GM19099 (cell line): ENCODE measurements around the gene SND1.

Experiments
- POLR2A ChIP-seq: IDR thresholded peaks from 3 replicates; pipeline ENCODE4 v1.6.1; 2011; ENCODE audit warnings: low read depth; ENCODE audit not compliant: insufficient read length; ENCODE audit errors: extremely low read depth

SND1 gene

GRCh38 chr7:127671341-127671740 is 19.3 kb downstream of the SND1 start:
- no peak for TF ChIP-seq POLR2A

GRCh38 chr7:127673902-127674301 is 21.9 kb downstream of the SND1 start:
- no peak for TF ChIP-seq POLR2A

GRCh38 chr7:127674361-127674760 is 22.4 kb downstream of the SND1 start:
- TF ChIP-seq POLR2A: no peak

GRCh38 chr7:127675721-127676120 is 23.7 kb downstream of the SND1 start:
- no peak for TF ChIP-seq POLR2A

- TF ChIP-seq POLR2A: no peak
These were observed 25.6 kb downstream of the SND1 start for GRCh38 chr7:127677433-127678230.

- TF ChIP-seq POLR2A: no peak
These were observed 26.3 kb downstream of the SND1 start for GRCh38 chr7:127678337-127678736.

- TF ChIP-seq POLR2A: no peak
These were observed 27.0 kb downstream of the SND1 start for GRCh38 chr7:127678947-127679346.

GRCh38 chr7:127680983-127681382 is 29.0 kb downstream of the SND1 start:
- no peak for TF ChIP-seq POLR2A

GRCh38 chr7:127682140-127682539 is 30.1 kb downstream of the SND1 start:
- no peak for TF ChIP-seq POLR2A

- TF ChIP-seq POLR2A: no peak
These were observed 32.0 kb downstream of the SND1 start for GRCh38 chr7:127683776-127684681.

- no peak for TF ChIP-seq POLR2A
These were observed 37.3 kb downstream of the SND1 start for GRCh38 chr7:127689194-127689772.

GRCh38 chr7:127690337-127690736 is 38.3 kb downstream of the SND1 start:
- no peak for TF ChIP-seq POLR2A

- TF ChIP-seq POLR2A: no peak
These were observed 38.8 kb downstream of the SND1 start for GRCh38 chr7:127690806-127691205.

- TF ChIP-seq POLR2A: no peak
These were observed 40.2 kb downstream of the SND1 start for GRCh38 chr7:127692200-127692599.

- no peak for TF ChIP-seq POLR2A
These were observed 47.9 kb downstream of the SND1 start for GRCh38 chr7:127699853-127700252.
